ENCODE data around the gene SLC7A14.

The SLC7A14 gene

DNA sequence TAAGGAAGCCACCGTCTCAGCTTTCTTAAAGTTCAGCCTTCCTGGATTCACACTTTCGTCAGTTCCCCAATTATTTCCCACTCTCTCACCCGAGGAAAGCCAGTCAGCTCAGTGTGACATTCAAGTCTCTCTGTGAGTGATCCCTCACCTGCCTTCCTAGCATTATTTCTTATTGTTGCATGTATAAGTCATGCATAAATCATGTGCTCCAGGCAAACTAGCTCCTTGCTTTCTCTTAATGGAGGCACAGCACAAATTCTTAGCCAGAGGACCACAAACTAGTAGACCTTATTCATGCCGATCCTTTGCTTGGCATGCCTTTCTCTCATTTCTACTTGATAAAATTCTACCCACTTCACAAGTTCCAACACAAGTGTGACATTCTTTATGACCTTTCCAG is 122.9 kb downstream of the SLC7A14 start:
- H3K27ac ChIP-seq = no peak overlapping the region
- TF ChIP-seq ZFX (IDR thresholded peaks at IDR 0.05) = no peak
- TF ChIP-seq, protein P1, sequence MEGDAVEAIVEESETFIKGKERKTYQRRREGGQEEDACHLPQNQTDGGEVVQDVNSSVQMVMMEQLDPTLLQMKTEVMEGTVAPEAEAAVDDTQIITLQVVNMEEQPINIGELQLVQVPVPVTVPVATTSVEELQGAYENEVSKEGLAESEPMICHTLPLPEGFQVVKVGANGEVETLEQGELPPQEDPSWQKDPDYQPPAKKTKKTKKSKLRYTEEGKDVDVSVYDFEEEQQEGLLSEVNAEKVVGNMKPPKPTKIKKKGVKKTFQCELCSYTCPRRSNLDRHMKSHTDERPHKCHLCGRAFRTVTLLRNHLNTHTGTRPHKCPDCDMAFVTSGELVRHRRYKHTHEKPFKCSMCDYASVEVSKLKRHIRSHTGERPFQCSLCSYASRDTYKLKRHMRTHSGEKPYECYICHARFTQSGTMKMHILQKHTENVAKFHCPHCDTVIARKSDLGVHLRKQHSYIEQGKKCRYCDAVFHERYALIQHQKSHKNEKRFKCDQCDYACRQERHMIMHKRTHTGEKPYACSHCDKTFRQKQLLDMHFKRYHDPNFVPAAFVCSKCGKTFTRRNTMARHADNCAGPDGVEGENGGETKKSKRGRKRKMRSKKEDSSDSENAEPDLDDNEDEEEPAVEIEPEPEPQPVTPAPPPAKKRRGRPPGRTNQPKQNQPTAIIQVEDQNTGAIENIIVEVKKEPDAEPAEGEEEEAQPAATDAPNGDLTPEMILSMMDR (conservative IDR thresholded peaks at IDR 0.05) = no peak

- no peak overlapping the region for H3K27ac ChIP-seq
- TF ChIP-seq, protein P1 (conservative IDR thresholded peaks at IDR 0.05) = no peak
- TF ChIP-seq ZFX (IDR thresholded peaks at IDR 0.05) = no peak
Observed at GRCh38 chr3:170458285-170458684, 127.6 kb downstream of the SLC7A14 start.

DNA sequence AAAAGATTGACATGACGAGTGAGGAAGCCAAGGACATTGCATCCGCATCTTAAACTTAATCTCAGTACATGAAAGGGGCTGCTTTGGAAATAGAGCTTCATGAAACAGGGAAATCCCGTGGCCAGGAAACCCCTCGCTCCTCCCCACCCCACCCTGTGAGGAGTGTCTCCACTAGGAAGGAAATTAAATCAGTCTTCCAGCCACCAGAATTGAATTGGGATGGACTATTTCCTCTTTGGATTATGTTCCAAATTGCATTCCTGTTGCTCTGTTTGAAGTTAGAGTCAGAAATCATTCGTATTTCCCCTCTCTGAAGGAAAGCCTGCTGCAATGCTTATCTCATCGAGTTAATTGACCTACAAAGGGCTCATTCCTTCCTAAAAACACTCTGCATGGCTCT is 131.4 kb downstream of the SLC7A14 start:
- TF ChIP-seq, protein P1 (conservative IDR thresholded peaks at IDR 0.05) = no peak
- TF ChIP-seq ZFX (IDR thresholded peaks at IDR 0.05) = no peak
- no peak overlapping the region for H3K27ac ChIP-seq

- no peak for TF ChIP-seq ZFX (IDR thresholded peaks at IDR 0.05)
- TF ChIP-seq, protein P1 (conservative IDR thresholded peaks at IDR 0.05) = no peak
- H3K27ac ChIP-seq = no peak overlapping the region
Observed at GRCh38 chr3:170450039-170450438, 135.8 kb downstream of the SLC7A14 start.

- no peak for TF ChIP-seq ZFX (IDR thresholded peaks at IDR 0.05)
- TF ChIP-seq, protein P1 (conservative IDR thresholded peaks at IDR 0.05) = no peak
- no peak overlapping the region for H3K27ac ChIP-seq
Observed at GRCh38 chr3:170448584-170448983, 137.3 kb downstream of the SLC7A14 start.

DNA sequence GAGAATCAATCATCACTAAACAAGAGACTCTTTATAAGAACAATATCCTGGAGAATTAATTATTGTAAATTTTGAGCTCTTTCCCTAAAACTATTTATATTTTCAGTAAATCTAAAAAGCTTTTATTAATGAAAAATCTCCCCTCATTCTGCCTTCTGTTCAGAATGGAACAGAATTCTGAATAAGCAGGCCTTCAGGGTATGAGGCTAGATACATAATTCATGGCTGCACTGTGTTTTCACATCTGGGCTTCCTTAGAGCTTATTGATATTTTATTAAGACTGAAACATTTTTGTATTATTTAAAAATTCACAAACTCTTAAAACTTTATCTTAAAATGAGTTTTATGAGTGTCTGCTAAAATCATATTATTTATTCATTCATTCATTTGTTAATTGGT is 142.4 kb downstream of the SLC7A14 start:
- H3K27ac ChIP-seq = no peak overlapping the region
- TF ChIP-seq ZFX (IDR thresholded peaks at IDR 0.05) = no peak
- TF ChIP-seq, protein P1 (conservative IDR thresholded peaks at IDR 0.05) = no peak

DNA sequence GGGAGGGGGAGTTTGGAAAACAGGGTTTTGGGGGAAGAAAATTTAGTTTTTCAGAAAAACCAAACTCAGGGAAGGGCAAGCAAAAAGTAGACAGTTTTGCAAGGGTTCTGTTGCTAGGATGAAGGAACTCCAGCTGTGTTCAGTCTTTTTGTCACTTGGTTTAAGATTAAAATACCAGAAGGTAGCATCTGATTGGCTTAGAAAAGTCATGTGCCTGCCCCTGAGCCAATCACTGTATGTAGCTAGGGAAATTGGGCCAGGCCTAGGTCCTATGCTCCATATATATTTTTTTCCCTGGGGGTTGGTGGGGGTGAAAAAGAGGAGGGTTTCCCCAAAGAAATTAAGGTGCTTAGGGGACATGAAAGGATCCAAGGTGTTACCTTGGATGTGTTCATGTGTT is 142.9 kb downstream of the SLC7A14 start:
- no peak overlapping the region for H3K27ac ChIP-seq
- no peak for TF ChIP-seq ZFX (IDR thresholded peaks at IDR 0.05)
- TF ChIP-seq, protein P1 (conservative IDR thresholded peaks at IDR 0.05) = no peak

All from C4-2B (cell line).